Frontal cortex (tissue), 4 donors: ENCODE measurements around the gene BRAF. TPM values are rescaled to one million over a fixed set of nuclear protein-coding genes. Genes with fewer than 3 reads are reported as not detected.
"Not testable (repeated sequence)": the region's sequence is repeated elsewhere in the genome, so short reads cannot be mapped to it uniquely, and the experiment has no call there.

Experiments
- DNase-seq, 2 donors: peaks; one replicate each; pipeline ENCODE4 v3.0.0; 2012; ENCODE audit warnings: low spot score in 2 of 2
- FAIRE-seq: peaks from 2 replicates; lab custom pipeline; 2012; peaks lifted over from hg19 to GRCh38; lab: Jason Lieb, UNC
- small RNA-seq: library from RNA; depleted of rRNA; stranded (forward); fragments of <200 nt; gene quantifications from one replicate; pipeline ENCODE3, GENCODE V24; 2014
- total RNA-seq: library from RNA; depleted of rRNA; stranded (reverse); fragments of >200 nt; gene quantifications from one replicate; pipeline ENCODE4 v1.2.3, GENCODE V29; 2014
- donor health status: control.
- donor health status: control.
- donor health status: control.

The BRAF gene
- total RNA-seq, 1 donor from 2014 or later = 95.4 TPM

GRCh38 chr7:140673774-140674155 lies 251.0 kb downstream of the BRAF start:
- DNase-seq = no peak
- no peak for FAIRE-seq

GRCh38 chr7:140673063-140673773 lies 251.5 kb downstream of the BRAF start:
- DNase-seq = peak; percentile 48 to 72
- no peak for FAIRE-seq

- no peak for FAIRE-seq
- peak; percentile 93 for DNase-seq
Observed at GRCh38 chr7:140672382-140673062, 252.2 kb downstream of the BRAF start, which contains the start of gene ADCK2. ADCK2 (plus strand) TSS chr7:140672945; CDS start chr7:140673331, 386 bp downstream.

GRCh38 chr7:140671966-140672365 lies 252.8 kb downstream of the BRAF start:
- DNase-seq (no peak), FAIRE-seq (no peak)

- FAIRE-seq = no peak
- DNase-seq = no peak
Observed at GRCh38 chr7:140670343-140670935, 254.3 kb downstream of the BRAF start.

GRCh38 chr7:140669862-140670261 lies 254.9 kb downstream of the BRAF start:
- not testable (repeated sequence) for DNase-seq, FAIRE-seq

GRCh38 chr7:140669352-140669751 lies 255.4 kb downstream of the BRAF start:
- no peak for FAIRE-seq
- DNase-seq = no peak

Small RNA genes within 50 kb of the gene (small RNA-seq; reads per million reads assigned to genes)
- gene AC006006.1 (not detected), gene RNU6-85P (not detected)

Other genes with a start within 250 kb of the BRAF start
- gene NDUFB2, start 228.2 kb downstream of the BRAF start, total RNA-seq = 34.6 TPM
- 21.6 TPM for gene MRPS33, start 90.0 kb upstream of the BRAF start, total RNA-seq
- 53.0 TPM for gene TMEM178B, start 149.1 kb upstream of the BRAF start, total RNA-seq